Measurements from ENCODE around the gene CCDC141.
A peak's percentile ranks its signal among the peaks of the same experiment; 100 is the strongest.

The CCDC141 gene

DNA sequence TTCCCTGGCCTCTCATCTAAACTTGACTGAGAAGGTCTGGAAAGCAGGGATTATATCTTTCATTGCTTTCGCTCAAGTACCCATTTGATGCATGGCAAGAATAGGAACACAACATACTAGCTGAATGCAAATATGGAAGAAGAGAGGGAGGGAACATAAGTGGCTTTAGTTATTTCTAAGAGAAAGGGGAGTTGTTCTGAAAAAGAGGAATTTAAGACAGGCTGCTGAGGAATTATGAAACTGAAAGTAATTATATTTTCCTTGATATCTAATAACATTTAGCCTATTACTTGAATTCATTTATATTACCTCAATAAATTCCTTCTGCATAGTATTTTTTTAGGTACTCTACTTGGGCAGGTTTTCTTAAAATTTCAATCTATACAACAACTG, 136.9 kb downstream of the CCDC141 start:
- H3K4me3 ChIP-seq (ENCODE audit: low read depth, low read length): no peak overlapping the region
- TF ChIP-seq, protein P1, sequence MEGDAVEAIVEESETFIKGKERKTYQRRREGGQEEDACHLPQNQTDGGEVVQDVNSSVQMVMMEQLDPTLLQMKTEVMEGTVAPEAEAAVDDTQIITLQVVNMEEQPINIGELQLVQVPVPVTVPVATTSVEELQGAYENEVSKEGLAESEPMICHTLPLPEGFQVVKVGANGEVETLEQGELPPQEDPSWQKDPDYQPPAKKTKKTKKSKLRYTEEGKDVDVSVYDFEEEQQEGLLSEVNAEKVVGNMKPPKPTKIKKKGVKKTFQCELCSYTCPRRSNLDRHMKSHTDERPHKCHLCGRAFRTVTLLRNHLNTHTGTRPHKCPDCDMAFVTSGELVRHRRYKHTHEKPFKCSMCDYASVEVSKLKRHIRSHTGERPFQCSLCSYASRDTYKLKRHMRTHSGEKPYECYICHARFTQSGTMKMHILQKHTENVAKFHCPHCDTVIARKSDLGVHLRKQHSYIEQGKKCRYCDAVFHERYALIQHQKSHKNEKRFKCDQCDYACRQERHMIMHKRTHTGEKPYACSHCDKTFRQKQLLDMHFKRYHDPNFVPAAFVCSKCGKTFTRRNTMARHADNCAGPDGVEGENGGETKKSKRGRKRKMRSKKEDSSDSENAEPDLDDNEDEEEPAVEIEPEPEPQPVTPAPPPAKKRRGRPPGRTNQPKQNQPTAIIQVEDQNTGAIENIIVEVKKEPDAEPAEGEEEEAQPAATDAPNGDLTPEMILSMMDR (IDR thresholded peaks at IDR 0.05; ENCODE audit: low read depth, low read length): no peak
- TF ChIP-seq, protein P2, sequence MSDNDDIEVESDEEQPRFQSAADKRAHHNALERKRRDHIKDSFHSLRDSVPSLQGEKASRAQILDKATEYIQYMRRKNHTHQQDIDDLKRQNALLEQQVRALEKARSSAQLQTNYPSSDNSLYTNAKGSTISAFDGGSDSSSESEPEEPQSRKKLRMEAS (IDR thresholded peaks at IDR 0.05; ENCODE audit: low read depth, low read length): no peak
- no peak for TF ChIP-seq POLR2A (IDR thresholded peaks at IDR 0.05; ENCODE audit: extremely low read depth, insufficient read length)
- no peak for TF ChIP-seq MYC (IDR thresholded peaks at IDR 0.05; ENCODE audit: low read depth, low read length)
- peak; percentile 6 for DNase-seq (ENCODE audit: low read depth)

DNA sequence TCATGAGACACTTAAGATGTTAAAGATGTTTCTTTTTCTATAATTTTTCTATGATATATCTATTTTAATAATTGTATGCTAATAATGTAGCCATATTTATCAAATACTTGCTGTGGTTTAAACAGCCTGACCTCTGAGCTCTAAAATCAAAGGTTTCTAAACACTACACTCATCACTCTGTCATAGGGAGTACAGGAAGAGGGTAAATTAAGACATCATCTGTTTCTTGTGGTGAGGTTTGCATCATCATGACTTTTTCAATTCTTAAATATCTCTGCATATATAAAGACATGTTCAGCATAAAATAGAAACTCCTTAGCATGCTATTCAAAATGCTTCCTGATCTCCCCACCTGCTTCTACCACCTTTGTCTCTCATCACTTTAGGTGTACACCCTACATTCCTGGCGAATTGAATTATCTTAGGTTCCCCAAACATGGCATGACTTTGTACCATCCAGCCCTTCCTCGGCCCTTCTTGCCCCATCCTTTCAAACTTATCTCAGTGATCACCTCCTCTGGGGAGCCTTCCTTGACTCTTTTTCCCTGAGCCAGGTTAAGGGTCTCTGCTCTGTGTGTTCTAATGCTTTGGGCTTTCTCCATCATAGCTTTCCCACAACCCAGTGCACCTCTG, 137.4 kb downstream of the CCDC141 start:
- H3K4me3 ChIP-seq (ENCODE audit: low read depth, low read length): no peak overlapping the region
- peak; percentile 14 for DNase-seq (ENCODE audit: low read depth)
- TF ChIP-seq, protein P1 (IDR thresholded peaks at IDR 0.05; ENCODE audit: low read depth, low read length): no peak
- TF ChIP-seq POLR2A (IDR thresholded peaks at IDR 0.05; ENCODE audit: extremely low read depth, insufficient read length): no peak
- TF ChIP-seq MYC (IDR thresholded peaks at IDR 0.05; ENCODE audit: low read depth, low read length): no peak
- TF ChIP-seq, protein P2 (IDR thresholded peaks at IDR 0.05; ENCODE audit: low read depth, low read length): no peak

DNA sequence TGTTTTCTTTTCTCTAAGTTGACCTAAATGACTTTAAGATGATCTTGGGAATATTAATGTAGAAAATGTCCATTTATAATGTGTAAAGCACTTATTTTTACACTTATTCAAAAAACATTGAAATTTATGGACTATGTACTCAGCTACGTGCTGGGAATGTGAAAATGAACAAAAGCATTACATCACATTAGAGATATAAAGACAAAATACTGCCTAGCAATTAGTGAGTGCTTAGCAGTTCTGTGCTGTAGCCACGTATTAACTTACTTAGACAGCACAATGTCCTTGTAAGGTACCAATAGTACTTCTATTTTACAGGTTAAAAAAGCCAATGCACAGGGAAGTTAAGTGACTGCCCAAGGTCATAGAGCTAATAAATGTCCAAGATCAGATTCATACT, 138.9 kb downstream of the CCDC141 start:
- TF ChIP-seq, protein P2 (IDR thresholded peaks at IDR 0.05; ENCODE audit: low read depth, low read length): no peak
- TF ChIP-seq POLR2A (IDR thresholded peaks at IDR 0.05; ENCODE audit: extremely low read depth, insufficient read length) (no peak), MYC (IDR thresholded peaks at IDR 0.05; ENCODE audit: low read depth, low read length) (no peak)
- TF ChIP-seq, protein P1 (IDR thresholded peaks at IDR 0.05; ENCODE audit: low read depth, low read length): no peak

DNA sequence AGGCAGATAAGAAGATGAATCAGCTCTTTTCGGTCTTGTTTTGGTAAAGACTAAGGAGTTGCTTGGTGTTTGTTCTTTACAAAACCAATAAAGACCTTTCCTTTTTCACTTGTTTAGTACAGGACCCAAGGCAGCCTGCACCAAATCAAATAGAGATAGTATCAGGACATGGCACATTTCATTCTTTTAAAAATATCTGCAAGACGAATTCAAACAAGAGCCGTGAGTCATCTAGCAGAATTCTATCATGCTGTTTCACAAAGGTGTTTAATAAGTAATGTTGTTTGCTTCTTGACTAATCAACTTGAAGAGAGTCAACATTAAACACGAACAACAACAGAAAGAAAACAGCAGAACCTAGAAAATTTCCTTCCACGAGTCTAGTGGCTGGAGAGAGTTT, 139.9 kb downstream of the CCDC141 start:
- TF ChIP-seq, protein P1 (IDR thresholded peaks at IDR 0.05; ENCODE audit: low read depth, low read length): no peak
- TF ChIP-seq POLR2A (IDR thresholded peaks at IDR 0.05; ENCODE audit: extremely low read depth, insufficient read length) (no peak), MYC (IDR thresholded peaks at IDR 0.05; ENCODE audit: low read depth, low read length) (no peak)
- TF ChIP-seq, protein P2 (IDR thresholded peaks at IDR 0.05; ENCODE audit: low read depth, low read length): no peak
- no peak overlapping the region for H3K4me3 ChIP-seq (ENCODE audit: low read depth, low read length)
- DNase-seq (ENCODE audit: low read depth): no peak

More for the DNA sequence above, 138.9 kb downstream of the CCDC141 start:
- no peak overlapping the region for H3K4me3 ChIP-seq (ENCODE audit: low read depth, low read length)
- no peak for DNase-seq (ENCODE audit: low read depth)

DNA sequence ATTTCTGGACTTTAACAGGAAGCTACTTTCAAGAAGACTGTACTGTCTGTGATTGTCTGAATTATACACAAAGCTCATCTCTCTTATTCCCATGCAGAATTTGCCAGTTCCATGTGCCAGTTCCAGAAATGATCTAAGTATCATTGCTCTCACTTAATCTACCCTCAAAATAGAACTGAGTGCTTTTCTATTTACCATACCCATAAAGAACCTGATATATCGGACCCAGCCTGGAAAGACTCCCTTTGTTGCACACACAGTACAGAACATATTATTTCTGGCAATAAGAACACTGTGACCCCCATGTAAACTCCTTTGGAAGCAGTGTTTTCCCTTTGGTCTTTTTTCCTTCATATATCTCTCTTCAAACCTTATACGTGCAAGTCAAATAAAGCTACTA, 140.4 kb downstream of the CCDC141 start:
- TF ChIP-seq, protein P1 (IDR thresholded peaks at IDR 0.05; ENCODE audit: low read depth, low read length): no peak
- TF ChIP-seq, protein P2 (IDR thresholded peaks at IDR 0.05; ENCODE audit: low read depth, low read length): no peak
- no peak for TF ChIP-seq MYC (IDR thresholded peaks at IDR 0.05; ENCODE audit: low read depth, low read length)
- TF ChIP-seq POLR2A (IDR thresholded peaks at IDR 0.05; ENCODE audit: extremely low read depth, insufficient read length): no peak
- DNase-seq (ENCODE audit: low read depth): no peak
- no peak overlapping the region for H3K4me3 ChIP-seq (ENCODE audit: low read depth, low read length)
